Spleen (tissue), 7 donors: Measurements from ENCODE around the gene DGKB.

Source experiments
- CTCF ChIP-seq, 11 experiments: fragments of 200-600 bp in 7 of 11; fragments of 450-650 bp in 4 of 11; sonication (generic) in 4 of 11; IDR thresholded peaks in 8 of 11; conservative IDR thresholded peaks in 3 of 11; 1 replicate in 7 of 11; 2 replicates in 4 of 11; pipeline versions ENCODE4 v1.4.0 to v1.8.0; 2016 to 2021; ENCODE audit warnings: antibody characterized with exemption in 11 of 11, inconsistent platforms in 4 of 11, mild to moderate bottlenecking in 1 of 11
- POLR2A ChIP-seq, 3 donors: fragments of 450-650 bp; IDR thresholded peaks; one replicate each; pipeline ENCODE4 v1.5.1; 2017; ENCODE audit warnings: antibody characterized with exemption in 3 of 3, mild to moderate bottlenecking in 1 of 3
- POLR2AphosphoS5 ChIP-seq, 3 donors: sonication (generic); formaldehyde crosslinking; IDR thresholded peaks; one replicate each; pipeline ENCODE4 v1.5.1; 2017; ENCODE audit warnings: antibody characterized with exemption in 3 of 3
- donor health status: DM: no; HTN: no; CAD: no; lungs with moderate emphysema.
- donor health status: DM: no; HTN: no; CAD: no.
- donor health status: DM: no; HTN: no; CAD: no.

GRCh38 chr7:14446219-14446618 is 456.3 kb downstream of the DGKB start:
- TF ChIP-seq CTCF (IDR thresholded peaks at IDR 0.05 in 8 of 11, conservative IDR thresholded peaks at IDR 0.05 in 3 of 11) (no peak), POLR2A (IDR thresholded peaks at IDR 0.05) (no peak), POLR2AphosphoS5 (IDR thresholded peaks at IDR 0.05) (no peak)
